Activated naive CD4-positive, alpha-beta T cell treated with anti-CD3 and anti-CD28 coated beads, Interleukin-2, amount 10 ng/mL, durations not matched to agents 7 days and 5 days (primary cell): ENCODE measurements around the gene SPTB.

Source experiments
- CTCF ChIA-PET: fragments of 350-600 bp; sonication (Branson Sonifier 250); formaldehyde crosslinking; loops from one replicate; lab custom pipeline; 2021; ENCODE audit warnings: antibody characterized with exemption; lab: Charles Lee
- DNase-seq: peaks from one replicate; pipeline ENCODE4 v3.0.0-alpha.2; 2020
- H3K27ac Mint-ChIP-seq: one replicate; pipeline ENCODE4 v1.8.0; 2021; ENCODE audit warnings: mild to moderate bottlenecking, moderate library complexity, mixed read lengths
- H3K27me3 Mint-ChIP-seq: one replicate; pipeline ENCODE4 v1.8.0; 2021; ENCODE audit warnings: mild to moderate bottlenecking, mixed read lengths
- H3K36me3 Mint-ChIP-seq: one replicate; pipeline ENCODE4 v1.8.0; 2021; ENCODE audit warnings: mixed read lengths
- H3K4me1 Mint-ChIP-seq: one replicate; pipeline ENCODE4 v1.8.0; 2021; ENCODE audit warnings: mixed read lengths
- H3K4me3 Mint-ChIP-seq: one replicate; pipeline ENCODE4 v1.8.0; 2021; ENCODE audit warnings: mild to moderate bottlenecking, moderate library complexity, mixed read lengths
- H3K9me3 Mint-ChIP-seq: one replicate; pipeline ENCODE4 v1.8.0; 2021; ENCODE audit warnings: mixed read lengths

Gene SPTB

GRCh38 chr14:64756712-64757111, 123.0 kb downstream of the SPTB start:
- no peak for DNase-seq
- Mint-ChIP-seq H3K4me3 (no peak overlapping the region), H3K9me3 (no peaks in the 10 kb centered on the region), H3K27ac (no peak overlapping the region), H3K27me3 (peaks cover 83% of the 10 kb centered on the region), H3K4me1 (peaks cover 42% of the 10 kb centered on the region), H3K36me3 (no peaks in the 10 kb centered on the region)
- CTCF ChIA-PET = no interaction called here

DNA sequence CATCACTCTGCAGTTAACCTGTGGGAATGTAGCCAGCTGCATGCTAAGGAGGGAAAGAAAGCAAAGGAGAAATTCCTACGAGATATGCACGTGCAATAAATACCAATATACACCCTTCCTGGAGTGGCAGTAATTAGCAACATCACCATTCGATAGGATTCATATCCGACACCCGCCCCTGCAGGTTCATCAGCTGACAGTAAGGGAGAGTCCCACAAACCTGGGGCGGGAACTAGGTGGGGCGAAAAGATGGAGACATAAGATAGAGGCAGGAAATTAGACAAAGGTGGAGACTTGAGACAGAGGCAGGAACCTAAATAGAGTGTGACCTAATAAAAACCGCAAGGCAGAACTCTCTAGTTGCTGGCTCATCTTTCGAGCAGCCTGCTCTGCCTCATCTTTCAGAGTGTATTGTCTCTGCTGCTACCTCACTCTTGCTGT, 123.9 kb downstream of the SPTB start:
- no peaks in the 10 kb centered on the region for H3K36me3 Mint-ChIP-seq
- CTCF ChIA-PET = no interaction called here
- DNase-seq = peak; percentile 58
- no peak overlapping the region for H3K4me3 Mint-ChIP-seq
- peak overlapping the region; percentile 25 for H3K27ac Mint-ChIP-seq
- no peaks in the 10 kb centered on the region for H3K9me3 Mint-ChIP-seq
- peaks cover 37% of the 10 kb centered on the region for H3K4me1 Mint-ChIP-seq
- peaks cover 74% of the 10 kb centered on the region for H3K27me3 Mint-ChIP-seq

DNA sequence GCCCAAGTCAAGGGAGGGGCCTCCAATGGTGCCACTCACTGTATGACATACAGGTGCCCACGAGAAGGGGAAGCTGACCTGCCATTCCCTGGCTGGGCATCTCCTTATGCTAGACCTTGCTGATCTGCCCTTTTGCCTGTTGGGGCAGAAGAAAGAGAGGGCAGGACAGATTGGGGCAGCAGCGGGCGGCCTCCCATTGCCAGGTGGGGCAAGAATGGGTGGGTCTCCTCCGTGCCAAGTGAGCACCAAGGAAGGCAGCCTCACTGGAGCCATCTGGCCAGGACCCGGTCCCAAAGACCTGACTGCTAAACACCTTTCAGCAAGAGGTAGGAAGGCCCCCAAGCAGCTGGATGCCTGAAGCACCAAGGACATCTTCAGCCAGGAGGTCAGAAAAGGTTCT, 125.0 kb downstream of the SPTB start:
- H3K4me1 Mint-ChIP-seq = peaks cover 28% of the 10 kb centered on the region
- DNase-seq = no peak
- H3K27me3 Mint-ChIP-seq = peaks cover 63% of the 10 kb centered on the region
- H3K36me3 Mint-ChIP-seq = no peaks in the 10 kb centered on the region
- no peak overlapping the region for H3K27ac Mint-ChIP-seq
- H3K9me3 Mint-ChIP-seq = no peaks in the 10 kb centered on the region
- CTCF ChIA-PET = no interaction called here
- H3K4me3 Mint-ChIP-seq = no peak overlapping the region

DNA sequence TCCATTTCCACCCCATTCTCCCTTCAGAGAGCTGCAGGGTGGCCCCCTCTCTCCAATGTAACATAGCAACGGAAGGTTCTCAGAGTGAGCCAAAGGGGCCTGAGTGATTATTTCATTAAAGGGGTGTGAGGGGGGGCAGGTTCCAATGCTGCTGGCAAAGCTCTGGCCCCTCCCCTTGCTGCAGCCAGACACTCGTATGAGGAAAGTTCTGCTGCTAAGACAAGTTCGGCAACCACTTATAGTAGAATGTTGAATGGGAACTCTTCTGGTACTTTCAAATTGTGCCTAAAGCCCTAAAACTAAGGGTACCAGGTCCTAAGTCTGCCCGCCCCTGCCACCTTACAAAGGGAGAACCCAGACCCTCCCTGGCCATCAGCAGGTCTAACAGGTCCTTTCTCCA, 125.7 kb downstream of the SPTB start:
- Mint-ChIP-seq H3K4me3 (no peak overlapping the region), H3K36me3 (no peaks in the 10 kb centered on the region), H3K27me3 (peaks cover 59% of the 10 kb centered on the region), H3K27ac (no peak overlapping the region), H3K9me3 (no peaks in the 10 kb centered on the region), H3K4me1 (peaks cover 26% of the 10 kb centered on the region)
- no peak for DNase-seq
- CTCF ChIA-PET = interaction anchor here (0.9 kb wide), 1 partner anchor 8 kb away, joined by 3 read pairs; no protein-coding TSS in a partner anchor

DNA sequence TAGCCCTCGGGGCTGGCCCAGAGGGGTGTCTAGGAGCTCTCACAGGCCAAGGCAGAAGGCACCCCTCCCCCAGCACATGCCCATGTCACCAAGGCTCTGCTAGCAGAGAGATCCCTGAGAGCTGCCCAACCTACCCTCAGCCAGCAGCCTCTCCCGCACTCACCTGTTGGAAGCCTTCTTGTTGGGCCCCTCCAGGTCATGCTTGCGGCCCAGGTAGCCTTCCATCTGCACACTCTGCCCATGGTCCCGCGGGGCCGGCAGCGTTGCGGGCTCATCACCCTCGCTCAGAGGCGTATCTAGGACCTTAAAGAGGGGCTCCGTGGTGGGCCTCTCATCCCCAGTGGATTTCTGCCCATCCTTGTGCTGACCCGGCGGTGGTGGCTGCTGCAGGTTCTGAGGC, 126.3 kb downstream of the SPTB start:
- H3K36me3 Mint-ChIP-seq = no peaks in the 10 kb centered on the region
- no peak overlapping the region for H3K27ac Mint-ChIP-seq
- peaks cover 23% of the 10 kb centered on the region for H3K4me1 Mint-ChIP-seq
- no peak overlapping the region for H3K4me3 Mint-ChIP-seq
- CTCF ChIA-PET = interaction anchor here (0.9 kb wide), 1 partner anchor 9 kb away, joined by 3 read pairs; no protein-coding TSS in a partner anchor
- no peak for DNase-seq
- H3K9me3 Mint-ChIP-seq = no peaks in the 10 kb centered on the region
- H3K27me3 Mint-ChIP-seq = peaks cover 57% of the 10 kb centered on the region

- CTCF ChIA-PET = no interaction called here
- H3K36me3 Mint-ChIP-seq = no peaks in the 10 kb centered on the region
- peaks cover 54% of the 10 kb centered on the region for H3K27me3 Mint-ChIP-seq
- H3K4me3 Mint-ChIP-seq = no peak overlapping the region
- no peak overlapping the region for H3K27ac Mint-ChIP-seq
- no peak for DNase-seq
- no peaks in the 10 kb centered on the region for H3K9me3 Mint-ChIP-seq
- peaks cover 20% of the 10 kb centered on the region for H3K4me1 Mint-ChIP-seq
These were observed 126.8 kb downstream of the SPTB start for GRCh38 chr14:64752909-64753308.

DNA sequence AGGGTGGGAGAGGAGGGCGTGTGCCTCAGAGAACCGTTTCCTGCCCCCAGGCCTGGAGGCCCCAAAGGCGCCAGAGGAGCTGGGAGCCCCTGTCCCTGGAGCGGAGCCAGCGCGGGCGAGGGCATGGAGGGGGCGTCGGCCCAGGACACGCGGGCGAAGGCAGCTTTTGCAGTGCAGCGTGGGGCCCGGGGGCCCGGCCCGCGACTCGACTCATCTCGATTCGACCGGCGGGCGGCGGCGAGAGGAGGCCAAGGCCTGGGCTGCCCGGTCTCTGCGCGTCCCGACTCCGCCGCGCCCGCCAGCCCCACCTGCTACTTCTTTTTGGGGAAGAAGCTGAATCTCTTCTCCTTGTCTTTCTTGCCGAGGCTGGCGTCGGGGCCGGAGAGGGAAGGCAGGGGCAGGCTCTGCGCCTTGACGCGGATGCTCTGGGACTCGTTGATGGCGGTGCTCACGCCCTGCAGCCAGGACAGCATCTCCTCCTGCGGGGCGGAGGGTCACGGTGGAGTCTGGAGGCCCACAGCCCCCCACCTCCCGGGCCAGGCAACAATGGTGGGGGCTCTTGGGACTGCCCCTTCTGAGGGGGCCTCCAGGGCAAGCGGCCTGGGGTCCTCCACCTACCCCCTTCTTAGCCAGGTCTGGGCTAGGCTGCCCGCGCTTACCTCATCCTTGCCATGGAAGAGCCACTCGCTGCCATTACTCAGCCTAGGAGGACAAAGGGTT, 130.6 kb downstream of the SPTB start:
- no peak overlapping the region for H3K4me3 Mint-ChIP-seq
- H3K27ac Mint-ChIP-seq = no peak overlapping the region
- peaks cover 15% of the 10 kb centered on the region for H3K36me3 Mint-ChIP-seq
- H3K4me1 Mint-ChIP-seq = peaks cover 22% of the 10 kb centered on the region
- no peaks in the 10 kb centered on the region for H3K9me3 Mint-ChIP-seq
- DNase-seq = no peak
- H3K27me3 Mint-ChIP-seq = peaks cover 45% of the 10 kb centered on the region
- CTCF ChIA-PET = interaction anchor here (0.9 to 1.9 kb wide), 4 partner anchors 10 to 78 kb away, joined by 3 to 11 read pairs (median 3); no protein-coding TSS in a partner anchor

DNA sequence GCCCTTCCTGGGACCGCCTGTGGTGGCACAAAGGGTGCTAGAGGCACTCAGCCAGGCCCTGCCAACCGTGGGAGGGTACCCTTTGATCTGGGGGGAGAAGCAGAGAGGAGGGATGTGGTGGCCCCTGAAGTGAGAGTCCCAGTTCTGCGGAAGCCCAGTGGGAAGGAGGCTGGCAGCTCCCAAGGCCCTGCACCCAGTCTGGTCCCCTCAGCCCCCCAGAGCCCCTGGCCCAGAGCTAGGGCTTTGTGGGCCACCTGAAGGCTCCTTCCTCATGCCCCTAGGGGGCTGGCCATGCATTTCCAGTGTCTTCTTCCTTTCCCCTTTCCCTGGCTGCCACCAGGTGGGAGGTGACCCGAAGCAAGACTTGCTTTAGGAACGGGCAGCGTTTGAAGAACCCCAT, 131.2 kb downstream of the SPTB start:
- Mint-ChIP-seq H3K4me3 (no peak overlapping the region), H3K27ac (no peak overlapping the region), H3K36me3 (peaks cover 17% of the 10 kb centered on the region), H3K9me3 (no peaks in the 10 kb centered on the region), H3K4me1 (peaks cover 24% of the 10 kb centered on the region), H3K27me3 (peaks cover 39% of the 10 kb centered on the region)
- no peak for DNase-seq
- CTCF ChIA-PET = interaction anchor here (1.2 to 1.6 kb wide), 2 partner anchors 11 to 77 kb away, joined by 3 read pairs; no protein-coding TSS in a partner anchor

DNA sequence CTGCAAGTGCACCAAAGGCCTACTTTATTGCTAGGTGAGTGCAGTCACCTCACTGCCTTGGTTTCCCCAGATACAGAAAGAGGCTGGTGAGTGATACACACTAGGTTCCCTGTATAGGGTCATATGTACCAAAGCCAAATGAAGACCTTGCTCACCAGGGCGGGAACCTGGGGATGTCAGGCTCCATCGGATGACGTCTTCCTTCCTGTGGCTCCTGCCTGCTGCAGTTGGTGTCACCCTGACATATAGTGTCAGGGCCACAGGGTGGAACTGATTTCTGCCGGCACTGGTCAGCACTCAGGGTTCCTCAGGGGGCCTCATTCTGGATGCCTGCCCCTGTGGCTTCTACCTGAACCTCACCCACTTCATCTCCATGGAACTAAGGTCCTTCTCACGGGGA, 132.4 kb downstream of the SPTB start:
- CTCF ChIA-PET = interaction anchor here (1.6 kb wide), 1 partner anchor 12 kb away, joined by 3 read pairs; no protein-coding TSS in a partner anchor
- DNase-seq = no peak
- Mint-ChIP-seq H3K9me3 (no peaks in the 10 kb centered on the region), H3K27ac (no peak overlapping the region), H3K4me1 (peaks cover 24% of the 10 kb centered on the region), H3K36me3 (peaks cover 21% of the 10 kb centered on the region), H3K4me3 (no peak overlapping the region), H3K27me3 (peaks cover 30% of the 10 kb centered on the region)

GRCh38 chr14:64746298-64747250, 133.1 kb downstream of the SPTB start:
- H3K36me3 Mint-ChIP-seq = peaks cover 27% of the 10 kb centered on the region
- CTCF ChIA-PET = no interaction called here
- no peak overlapping the region for H3K27ac Mint-ChIP-seq
- DNase-seq = no peak
- no peaks in the 10 kb centered on the region for H3K9me3 Mint-ChIP-seq
- H3K4me3 Mint-ChIP-seq = no peak overlapping the region
- H3K27me3 Mint-ChIP-seq = peaks cover 25% of the 10 kb centered on the region
- peaks cover 24% of the 10 kb centered on the region for H3K4me1 Mint-ChIP-seq

- no peak overlapping the region for H3K4me3 Mint-ChIP-seq
- H3K4me1 Mint-ChIP-seq = peaks cover 24% of the 10 kb centered on the region
- no peak for DNase-seq
- peaks cover 28% of the 10 kb centered on the region for H3K27me3 Mint-ChIP-seq
- CTCF ChIA-PET = no interaction called here
- peaks cover 35% of the 10 kb centered on the region for H3K36me3 Mint-ChIP-seq
- no peak overlapping the region for H3K27ac Mint-ChIP-seq
- no peaks in the 10 kb centered on the region for H3K9me3 Mint-ChIP-seq
These were observed 134.1 kb downstream of the SPTB start for GRCh38 chr14:64745511-64746091.

GRCh38 chr14:64743061-64743460, 136.6 kb downstream of the SPTB start:
- Mint-ChIP-seq H3K36me3 (peaks cover 37% of the 10 kb centered on the region), H3K4me3 (no peak overlapping the region), H3K27me3 (peaks cover 26% of the 10 kb centered on the region), H3K27ac (no peak overlapping the region), H3K4me1 (peaks cover 24% of the 10 kb centered on the region), H3K9me3 (no peaks in the 10 kb centered on the region)
- DNase-seq = no peak
- CTCF ChIA-PET = interaction anchor here (2.0 kb wide), 1 partner anchor 17 kb away, joined by 4 read pairs; no protein-coding TSS in a partner anchor

DNA sequence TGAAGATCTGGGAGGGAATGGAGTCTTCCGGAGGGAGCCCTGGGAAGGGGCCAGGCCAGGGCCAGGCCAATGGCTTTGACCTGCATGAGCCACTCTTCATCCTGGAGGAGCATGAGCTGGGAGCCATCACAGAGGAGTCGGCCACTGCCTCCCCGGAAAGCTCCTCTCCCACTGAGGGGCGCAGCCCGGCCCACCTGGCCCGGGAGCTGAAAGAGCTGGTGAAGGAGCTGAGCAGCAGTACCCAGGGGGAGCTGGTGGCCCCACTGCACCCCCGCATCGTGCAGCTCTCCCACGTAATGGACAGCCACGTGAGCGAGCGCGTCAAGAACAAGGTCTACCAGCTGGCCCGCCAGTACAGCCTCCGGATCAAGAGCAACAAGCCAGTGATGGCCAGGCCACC, 137.7 kb downstream of the SPTB start:
- Mint-ChIP-seq H3K4me3 (no peak overlapping the region), H3K9me3 (no peaks in the 10 kb centered on the region), H3K27me3 (peaks cover 23% of the 10 kb centered on the region), H3K36me3 (peaks cover 36% of the 10 kb centered on the region), H3K27ac (no peak overlapping the region), H3K4me1 (peaks cover 19% of the 10 kb centered on the region)
- DNase-seq = no peak
- CTCF ChIA-PET = interaction anchor here (2.0 kb wide), 1 partner anchor 18 kb away, joined by 4 read pairs; no protein-coding TSS in a partner anchor

GRCh38 chr14:64741200-64741599, 138.5 kb downstream of the SPTB start:
- no peak overlapping the region for H3K27ac Mint-ChIP-seq
- H3K4me1 Mint-ChIP-seq = peaks cover 16% of the 10 kb centered on the region
- DNase-seq = no peak
- CTCF ChIA-PET = interaction anchor here (2.0 kb wide), 1 partner anchor 19 kb away, joined by 4 read pairs; no protein-coding TSS in a partner anchor
- no peak overlapping the region for H3K4me3 Mint-ChIP-seq
- no peaks in the 10 kb centered on the region for H3K9me3 Mint-ChIP-seq
- peaks cover 36% of the 10 kb centered on the region for H3K36me3 Mint-ChIP-seq
- peaks cover 17% of the 10 kb centered on the region for H3K27me3 Mint-ChIP-seq
